AG09319 (cell line): ENCODE measurements around the gene CNPPD1.

Source experiments
- DNase-seq: peaks from one replicate; pipeline ENCODE4 v3.0.0-alpha.2; 2010; ENCODE audit warnings: low read depth; ENCODE audit errors: extremely low read depth
- TF ChIP-seq, protein P1 (sequence below): IDR thresholded peaks from 2 replicates; pipeline ENCODE4 v1.5.1; 2011; ENCODE audit warnings: low read depth, mild to moderate bottlenecking, inconsistent platforms, low read length, moderate library complexity

CNPPD1 gene

DNA sequence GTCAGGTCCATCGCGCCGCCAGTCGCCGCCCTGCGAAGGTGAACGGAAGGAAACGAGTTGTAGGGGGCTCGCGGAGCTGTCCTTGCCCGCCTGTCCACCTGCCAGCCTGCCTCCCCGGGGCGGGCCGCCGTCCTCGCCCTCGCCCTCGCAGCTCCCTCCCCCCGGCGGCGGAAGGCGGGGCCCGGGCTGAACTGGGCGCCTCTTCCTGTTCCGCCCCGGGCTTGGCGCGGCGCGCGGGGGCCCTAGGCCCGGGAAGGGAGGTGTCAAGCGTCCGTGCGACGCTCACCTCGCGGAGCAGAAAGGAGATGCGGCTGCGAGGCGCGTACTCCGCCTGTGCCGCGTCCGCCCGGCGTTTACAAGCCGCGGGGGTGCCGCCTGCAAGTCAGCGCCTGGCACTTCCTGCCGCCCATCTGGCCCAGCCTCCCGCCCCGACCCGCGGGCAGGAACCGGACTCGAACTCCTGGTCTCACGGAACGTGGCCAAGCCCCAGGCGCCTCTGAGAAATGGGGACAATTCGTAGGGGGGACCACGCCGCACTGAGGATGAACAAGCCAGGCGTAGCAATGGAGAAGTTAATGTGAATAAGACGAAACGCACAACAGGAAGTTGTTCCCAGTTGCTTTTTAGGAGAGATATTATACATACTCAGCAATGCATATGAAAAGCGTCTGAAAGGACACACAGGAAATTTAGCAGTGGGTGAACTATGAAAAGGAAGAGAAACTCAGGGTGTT, at the start of gene CNPPD1:
TSS of gene CNPPD1 (minus strand) at position 108 of the 734 bp plus-strand sequence. CDS start at position 11, 97 bp downstream.
- peak; percentile 48 for DNase-seq
- TF ChIP-seq, protein P1, sequence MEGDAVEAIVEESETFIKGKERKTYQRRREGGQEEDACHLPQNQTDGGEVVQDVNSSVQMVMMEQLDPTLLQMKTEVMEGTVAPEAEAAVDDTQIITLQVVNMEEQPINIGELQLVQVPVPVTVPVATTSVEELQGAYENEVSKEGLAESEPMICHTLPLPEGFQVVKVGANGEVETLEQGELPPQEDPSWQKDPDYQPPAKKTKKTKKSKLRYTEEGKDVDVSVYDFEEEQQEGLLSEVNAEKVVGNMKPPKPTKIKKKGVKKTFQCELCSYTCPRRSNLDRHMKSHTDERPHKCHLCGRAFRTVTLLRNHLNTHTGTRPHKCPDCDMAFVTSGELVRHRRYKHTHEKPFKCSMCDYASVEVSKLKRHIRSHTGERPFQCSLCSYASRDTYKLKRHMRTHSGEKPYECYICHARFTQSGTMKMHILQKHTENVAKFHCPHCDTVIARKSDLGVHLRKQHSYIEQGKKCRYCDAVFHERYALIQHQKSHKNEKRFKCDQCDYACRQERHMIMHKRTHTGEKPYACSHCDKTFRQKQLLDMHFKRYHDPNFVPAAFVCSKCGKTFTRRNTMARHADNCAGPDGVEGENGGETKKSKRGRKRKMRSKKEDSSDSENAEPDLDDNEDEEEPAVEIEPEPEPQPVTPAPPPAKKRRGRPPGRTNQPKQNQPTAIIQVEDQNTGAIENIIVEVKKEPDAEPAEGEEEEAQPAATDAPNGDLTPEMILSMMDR, result no peak

DNA sequence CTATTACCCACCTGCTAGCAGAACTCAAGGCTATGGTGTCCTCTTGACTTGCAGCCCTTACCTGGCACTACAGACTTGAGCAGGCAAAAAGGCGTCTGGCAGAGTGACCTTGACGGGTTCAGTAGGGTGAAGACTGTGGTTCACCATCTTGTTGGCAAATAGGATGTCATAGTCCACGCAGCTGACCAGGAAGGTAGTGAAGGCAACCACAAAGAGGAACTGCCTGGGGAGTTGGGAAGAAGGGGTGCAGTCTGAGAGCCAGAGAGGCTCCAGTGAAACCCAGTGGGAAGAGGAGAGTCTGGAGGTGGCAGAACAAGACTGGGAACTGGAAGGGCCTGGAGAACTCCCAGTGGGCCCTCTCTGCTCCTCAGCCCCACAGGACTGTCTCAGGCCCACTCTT, 48.6 kb upstream of the CNPPD1 start:
- DNase-seq, result no peak
- TF ChIP-seq, protein P1, result no peak

DNA sequence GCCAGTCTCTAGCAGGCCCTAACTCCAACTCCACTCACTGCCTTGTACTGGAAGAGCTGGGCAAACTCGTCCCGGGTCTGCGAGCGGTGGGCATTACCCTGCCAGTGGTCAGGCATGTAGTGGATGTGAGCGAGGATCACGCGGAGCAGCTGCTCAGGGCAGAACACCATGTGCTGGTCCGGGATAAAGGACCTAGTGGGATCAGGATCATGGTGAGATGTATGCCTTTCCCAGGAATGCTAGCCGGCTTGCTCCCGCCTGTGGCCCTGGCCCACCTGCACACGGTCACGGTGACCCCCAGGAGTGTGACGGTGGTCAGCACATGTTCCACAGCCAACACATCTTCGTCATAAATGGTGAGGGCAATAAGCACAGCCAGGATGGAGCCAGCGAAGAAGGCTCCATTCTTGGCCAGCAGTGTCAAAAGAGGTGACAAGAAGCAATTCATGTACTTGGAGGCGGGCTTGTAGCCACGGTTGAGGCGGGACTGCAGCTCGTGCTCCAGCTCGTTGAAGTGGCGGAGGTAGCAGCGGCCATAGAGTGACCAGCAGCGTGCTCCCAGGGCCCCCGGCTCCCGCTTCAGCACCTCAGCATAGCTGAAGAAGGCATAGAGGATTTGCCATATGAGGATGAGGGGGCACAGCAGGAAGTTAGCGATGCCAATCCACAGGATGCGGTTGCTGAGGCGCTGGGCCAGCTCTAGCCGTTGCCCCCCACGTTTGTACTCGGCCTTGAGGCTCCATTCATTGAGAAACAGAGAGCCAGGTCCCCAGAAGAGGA, 47.3 kb upstream of the CNPPD1 start:
- DNase-seq, result no peak
- TF ChIP-seq, protein P1, result no peak

DNA sequence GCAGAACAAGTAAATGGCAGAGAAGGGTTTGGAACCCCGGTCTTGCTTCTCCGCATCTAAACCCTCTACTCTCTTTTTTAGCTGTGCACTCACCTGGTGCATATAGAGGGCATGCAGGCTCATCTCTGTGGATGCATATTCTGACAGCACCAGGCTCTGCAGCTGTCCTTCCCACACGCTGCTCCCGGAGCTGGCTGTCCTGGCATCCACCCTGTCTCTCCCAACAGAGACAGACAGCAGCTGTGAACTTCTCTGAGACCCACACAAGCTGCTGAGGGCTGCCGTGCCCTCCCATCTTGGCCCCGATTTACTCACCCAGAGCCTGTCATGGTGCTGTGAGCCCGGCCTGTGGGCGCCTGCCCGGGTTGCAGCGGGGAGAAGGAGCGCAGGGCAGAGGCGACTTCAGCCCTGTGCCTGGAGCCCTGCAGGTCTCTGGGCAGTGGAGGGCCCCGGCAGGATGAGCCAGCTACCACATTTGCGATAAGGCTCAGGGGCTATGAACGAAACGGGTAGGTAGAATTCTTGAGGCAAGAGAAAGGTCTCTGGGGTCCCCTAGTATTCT, 45.3 kb upstream of the CNPPD1 start:
- no peak for DNase-seq
- TF ChIP-seq, protein P1, result no peak

DNA sequence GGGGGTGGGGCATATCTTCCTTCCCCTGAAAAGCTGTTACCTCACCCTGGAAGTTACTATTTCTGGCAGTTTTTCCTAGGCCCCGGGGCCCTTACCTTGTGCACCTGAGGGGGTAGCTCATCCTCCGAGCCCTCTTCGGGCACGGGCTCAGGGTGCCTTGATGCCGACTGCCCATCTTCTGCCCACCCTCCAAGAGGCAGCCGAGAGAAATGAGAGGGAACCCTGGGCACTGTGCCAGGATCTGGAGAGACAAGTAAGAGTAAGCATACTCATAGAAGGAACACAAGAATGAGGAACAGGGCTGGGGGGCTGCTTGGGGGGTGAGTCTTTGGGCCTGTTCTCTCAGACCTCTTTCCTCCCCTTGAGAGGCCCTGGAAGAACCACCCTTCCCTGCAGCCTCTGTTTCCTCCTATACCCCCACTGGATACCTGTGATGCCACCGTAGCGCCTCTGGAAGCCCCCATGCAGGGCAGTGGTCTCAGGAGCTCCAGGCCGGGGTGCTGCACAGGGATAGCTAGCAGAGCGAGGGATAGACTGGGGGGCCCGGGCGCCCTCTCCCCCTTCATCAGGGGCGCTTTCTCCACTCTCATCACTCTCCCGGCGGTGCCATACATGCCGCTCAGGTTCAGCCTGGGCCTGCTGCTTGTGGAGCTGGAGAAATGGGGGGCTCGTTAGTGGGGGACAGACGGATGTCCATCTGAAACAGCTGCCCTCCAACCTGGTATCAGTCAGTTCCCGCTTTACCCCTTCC, 44.1 kb upstream of the CNPPD1 start:
- no peak for DNase-seq
- TF ChIP-seq, protein P1, result no peak

DNA sequence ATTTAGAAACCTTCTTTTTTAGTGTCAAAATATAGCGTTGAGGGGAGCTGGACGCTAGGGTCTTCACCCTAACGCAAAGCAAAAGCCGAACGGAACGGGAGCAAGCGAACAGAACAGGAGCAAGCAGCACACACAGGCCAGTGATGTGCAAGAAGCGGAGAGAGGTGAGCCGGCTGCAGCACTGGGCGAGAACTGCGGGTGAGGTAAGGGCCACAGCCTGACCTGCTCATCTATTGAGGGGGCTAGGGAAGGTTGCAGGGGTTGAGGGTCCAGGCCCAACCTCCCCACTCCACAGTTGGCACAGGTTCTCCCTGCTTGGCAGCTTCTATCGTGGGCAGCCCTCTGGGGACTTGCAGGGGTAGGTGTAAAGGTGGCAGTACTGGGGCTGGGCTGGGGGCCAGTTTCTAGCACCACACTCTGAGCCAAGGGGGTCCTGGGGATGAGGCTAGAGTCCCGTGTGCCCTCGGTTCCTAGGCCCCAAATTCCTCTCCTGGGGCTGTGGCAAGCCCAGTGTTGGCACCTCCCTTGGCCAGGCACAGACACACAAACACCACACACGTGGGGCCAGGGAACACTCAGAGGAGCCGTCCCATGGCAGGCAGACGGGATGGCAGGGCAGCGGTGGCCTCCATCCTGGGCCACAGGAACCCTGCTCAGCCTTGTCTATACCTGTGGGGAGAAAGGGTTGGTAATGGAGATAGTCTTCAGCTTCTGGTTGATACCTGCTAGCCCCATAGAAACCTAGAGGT, 43.2 kb upstream of the CNPPD1 start:
- TF ChIP-seq, protein P1, result no peak
- no peak for DNase-seq
